H9 (cell line): ENCODE measurements around the gene SNAI3. TPM values are rescaled to one million over a fixed set of nuclear protein-coding genes. Genes with fewer than 3 reads are reported as not detected.

Source experiments
- DNase-seq: peaks from one replicate; pipeline ENCODE4 v3.0.0-alpha.2; 2017
- H2AFZ ChIP-seq: one replicate; pipeline ENCODE4 v1.6.1; 2013; ENCODE audit warnings: mild to moderate bottlenecking, low read length, control low read depth, moderate library complexity
- H2AK5ac ChIP-seq: 2 replicates; pipeline ENCODE4 v1.6.1; 2013; ENCODE audit warnings: low read length, control low read depth, mixed read lengths; ENCODE audit not compliant: insufficient read length
- H2BK120ac ChIP-seq: one replicate; pipeline ENCODE4 v1.6.1; 2013; ENCODE audit warnings: low read depth, mild to moderate bottlenecking, low read length, control low read depth, inconsistent platforms; ENCODE audit not compliant: poor library complexity, severe bottlenecking
- H2BK12ac ChIP-seq: 2 replicates; pipeline ENCODE4 v1.6.1; 2013; ENCODE audit warnings: low read length, control low read depth, mixed read lengths, low read depth; ENCODE audit not compliant: insufficient read length
- H2BK15ac ChIP-seq: 2 replicates; pipeline ENCODE4 v1.6.1; 2013; ENCODE audit warnings: low read depth, low read length, control low read depth
- H2BK20ac ChIP-seq: one replicate; pipeline ENCODE4 v1.6.1; 2013; ENCODE audit warnings: low read depth, mild to moderate bottlenecking, low read length, control low read depth, inconsistent platforms; ENCODE audit not compliant: poor library complexity, severe bottlenecking
- H2BK5ac ChIP-seq: 2 replicates; pipeline ENCODE4 v1.6.1; 2013; ENCODE audit warnings: low read length, control low read depth, mixed read lengths; ENCODE audit not compliant: insufficient read length
- H3K14ac ChIP-seq: 2 replicates; pipeline ENCODE4 v1.6.1; 2013; ENCODE audit warnings: low read length, control low read depth; ENCODE audit not compliant: insufficient read depth
- H3K18ac ChIP-seq: 2 replicates; pipeline ENCODE4 v1.6.1; 2013; ENCODE audit warnings: low read depth, mild to moderate bottlenecking, mixed read lengths, low read length, control low read depth; ENCODE audit not compliant: insufficient read length
- H3K23ac ChIP-seq: 2 replicates; pipeline ENCODE4 v1.6.1; 2013; ENCODE audit warnings: low read length, control low read depth, mixed read lengths, low read depth; ENCODE audit not compliant: insufficient read length
- H3K23me2 ChIP-seq: 2 replicates; pipeline ENCODE4 v1.6.1; 2013; ENCODE audit warnings: low read depth, mild to moderate bottlenecking, mixed read lengths, low read length, control low read depth; ENCODE audit not compliant: insufficient read length, poor library complexity, severe bottlenecking
- H3K27ac ChIP-seq: 2 replicates; pipeline ENCODE4 v1.5.1; 2013; ENCODE audit warnings: low read length, control low read depth, mixed read lengths, low read depth; ENCODE audit not compliant: insufficient read length
- H3K27me3 ChIP-seq: 2 replicates; pipeline ENCODE4 v1.6.1; 2013; ENCODE audit warnings: low read length, control low read depth, inconsistent platforms; ENCODE audit not compliant: insufficient read depth
- H3K4ac ChIP-seq: 2 replicates; pipeline ENCODE4 v1.6.1; 2013; ENCODE audit warnings: low read depth, mild to moderate bottlenecking, control low read depth, inconsistent platforms, low read length, moderate library complexity
- H3K4me1 ChIP-seq: 2 replicates; pipeline ENCODE4 v1.6.1; 2013; ENCODE audit warnings: low read length, control low read depth, inconsistent platforms; ENCODE audit not compliant: insufficient read depth
- H3K4me2 ChIP-seq: 2 replicates; pipeline ENCODE4 v1.6.1; 2013; ENCODE audit warnings: low read length, control low read depth, mixed read lengths; ENCODE audit not compliant: insufficient read length, insufficient read depth
- H3K56ac ChIP-seq: 2 replicates; pipeline ENCODE4 v1.6.1; 2013; ENCODE audit warnings: low read depth, mild to moderate bottlenecking, mixed read lengths, low read length, control low read depth; ENCODE audit not compliant: insufficient read length
- H3K79me1 ChIP-seq: 2 replicates; pipeline ENCODE4 v1.6.1; 2013; ENCODE audit warnings: low read depth, mild to moderate bottlenecking, moderate library complexity, low read length, control low read depth, inconsistent platforms; ENCODE audit not compliant: insufficient read depth, poor library complexity, severe bottlenecking
- H3K79me2 ChIP-seq: 2 replicates; pipeline ENCODE4 v1.6.1; 2013; ENCODE audit warnings: low read length, control low read depth, inconsistent platforms; ENCODE audit not compliant: insufficient read depth
- H3K9ac ChIP-seq: 2 replicates; pipeline ENCODE4 v1.6.1; 2013; ENCODE audit warnings: low read length, control low read depth, mixed read lengths; ENCODE audit not compliant: insufficient read length; ENCODE audit errors: extremely low read depth
- H3K9me3 ChIP-seq: one replicate; pipeline ENCODE4 v1.6.1; 2013; ENCODE audit warnings: low read depth, low read length, inconsistent platforms; ENCODE audit not compliant: control insufficient read depth
- H3T11ph ChIP-seq: one replicate; pipeline ENCODE4 v1.6.1; 2013; ENCODE audit warnings: mild to moderate bottlenecking, low read length, control low read depth, inconsistent platforms
- H4K20me1 ChIP-seq: one replicate; pipeline ENCODE4 v1.6.1; 2013; ENCODE audit not compliant: control insufficient read depth, insufficient read length, insufficient read depth
- H4K5ac ChIP-seq: 2 replicates; pipeline ENCODE4 v1.6.1; 2013; ENCODE audit warnings: low read depth, mild to moderate bottlenecking, mixed read lengths, low read length, control low read depth; ENCODE audit not compliant: insufficient read length
- H4K8ac ChIP-seq: replicated peaks from 2 replicates; pipeline ENCODE4 v1.6.1; 2013; ENCODE audit warnings: low read length, control low read depth, mixed read lengths, low read depth; ENCODE audit not compliant: insufficient read length
- H4K91ac ChIP-seq: 2 replicates; pipeline ENCODE4 v1.6.1; 2013; ENCODE audit warnings: low read depth, mild to moderate bottlenecking, moderate library complexity, mixed read lengths, low read length, control low read depth; ENCODE audit not compliant: insufficient read length
- H3K27ac Mint-ChIP-seq, 3 experiments: 2 replicates in 2 of 3; 3 replicates in 1 of 3; pipeline ENCODE4 v1.8.0; 2020 to 2021; ENCODE audit warnings: mixed read lengths in 3 of 3, mild to moderate bottlenecking in 1 of 3, moderate library complexity in 1 of 3
- H3K27me3 Mint-ChIP-seq: 2 replicates; pipeline ENCODE4 v1.8.0; 2021; ENCODE audit warnings: low read depth, mild to moderate bottlenecking, moderate library complexity, mixed read lengths
- H3K36me3 Mint-ChIP-seq, 3 experiments: 2 replicates in 2 of 3; 3 replicates in 1 of 3; pipeline ENCODE4 v1.8.0; 2020 to 2021; ENCODE audit warnings: low read depth in 3 of 3, mixed read lengths in 3 of 3; ENCODE audit not compliant: insufficient read depth in 1 of 3
- H3K4me1 Mint-ChIP-seq, 2 experiments: 2 replicates each; pipeline ENCODE4 v1.8.0; 2020; ENCODE audit warnings: mixed read lengths in 2 of 2
- H3K4me3 Mint-ChIP-seq, 2 experiments: 2 replicates in 1 of 2; 3 replicates in 1 of 2; pipeline ENCODE4 v1.8.0; 2020 to 2021; ENCODE audit warnings: mild to moderate bottlenecking in 2 of 2, mixed read lengths in 2 of 2, moderate library complexity in 1 of 2
- H3K9me3 Mint-ChIP-seq, 2 experiments: 2 replicates in 1 of 2; 3 replicates in 1 of 2; pipeline ENCODE4 v1.8.0; 2020; ENCODE audit warnings: mild to moderate bottlenecking in 2 of 2, mixed read lengths in 2 of 2, moderate library complexity in 1 of 2
- CTCF ChIP-seq: fragments of 200-600 bp; sonication (generic); conservative IDR thresholded peaks from 3 replicates; pipeline ENCODE4 v1.8.0; 2021; ENCODE audit warnings: antibody characterized with exemption, mild to moderate bottlenecking
- WGBS: extraction: QIAGEN DNeasy Blood & Tissue Kit; methylation state at CpG from one replicate; pipeline ENCODE4 v1.1.7; 2013; ENCODE audit warnings: missing lambda C conversion rate, low lambda C conversion rate, mixed read lengths; ENCODE audit not compliant: insufficient read length; ENCODE audit errors: extremely low coverage; 5-methylcytosine and 5-hydroxymethylcytosine counted together
- total RNA-seq: library from RNA; stranded (reverse); gene quantifications from 2 replicates; pipeline ENCODE4 v1.2.1, GENCODE V29; 2021

Gene SNAI3
- total RNA-seq, 1 experiment from 2014 or later = 3.2 TPM

GRCh38 chr16:88734361-88734728 is 48.0 kb upstream of the SNAI3 start:
- H2AK5ac ChIP-seq = no peak overlapping the region
- no peak overlapping the region for H2BK12ac ChIP-seq
- no peak for TF ChIP-seq CTCF
- H2AFZ ChIP-seq = no peak overlapping the region
- H3K79me2 ChIP-seq = no peaks in the 10 kb centered on the region
- H3T11ph ChIP-seq = no peak overlapping the region
- H3K14ac ChIP-seq = no peak overlapping the region
- H3K23ac ChIP-seq = no peak overlapping the region
- H4K91ac ChIP-seq = no peak overlapping the region
- H3K56ac ChIP-seq = no peak overlapping the region
- H4K20me1 ChIP-seq = no peaks in the 10 kb centered on the region
- no peak overlapping the region for H2BK120ac ChIP-seq
- H2BK20ac ChIP-seq = no peak overlapping the region
- H3K27me3 ChIP-seq = no peaks in the 10 kb centered on the region
- no peak overlapping the region for H2BK15ac ChIP-seq
- H3K9me3 ChIP-seq = no peaks in the 10 kb centered on the region
- Mint-ChIP-seq H3K27me3 (no peaks in the 10 kb centered on the region; the same call in 1 of the 2 replicates), H3K9me3 (no peaks in the 10 kb centered on the region), H3K27ac (no peak overlapping the region), H3K36me3 (peaks cover 3 to 14% (median 8%) of the 10 kb centered on the region in 3 experiments; a peak in 6 of 7 replicates), H3K4me1 (0 out of 4 replicates have a peak, but pooled peaks cover 0 to 3% of the 10 kb centered on the region in 2 experiments), H3K4me3 (no peak overlapping the region)
- H3K23me2 ChIP-seq = no peaks in the 10 kb centered on the region
- no peak overlapping the region for H3K4me2 ChIP-seq
- H3K9ac ChIP-seq = no peak overlapping the region
- no peaks in the 10 kb centered on the region for H3K79me1 ChIP-seq
- no peaks in the 10 kb centered on the region for H3K4me1 ChIP-seq
- DNase-seq = no peak
- no peak overlapping the region for H2BK5ac ChIP-seq
- H3K27ac ChIP-seq = no peak overlapping the region
- no peak overlapping the region for H3K4ac ChIP-seq
- no CpG with 5 or more reads among the region's 23 CpGs for WGBS
- no peak overlapping the region for H3K18ac ChIP-seq
- H4K5ac ChIP-seq = no peak overlapping the region
- no peak overlapping the region for H4K8ac ChIP-seq
